BE2C (cell line): Measurements from ENCODE around the gene NUP85.
A peak's percentile ranks its signal among the peaks of the same experiment; 100 is the strongest.

Source experiments
- DNase-seq: peaks from one replicate; pipeline ENCODE4 v3.0.0-alpha.2; 2020
- H3K27me3 ChIP-seq: fragments of 250-450 bp; sonication (Bioruptor Pico); 2 replicates; pipeline ENCODE4 v1.5.1; 2020; ENCODE audit warnings: mild to moderate bottlenecking
- H3K36me3 ChIP-seq: fragments of 250-450 bp; sonication (Bioruptor Pico); 2 replicates; pipeline ENCODE4 v1.5.1; 2020; ENCODE audit warnings: mild to moderate bottlenecking
- H3K4me1 ChIP-seq: fragments of 250-450 bp; sonication (Bioruptor Pico); 2 replicates; pipeline ENCODE4 v1.5.1; 2020
- H3K4me3 ChIP-seq: 2 replicates; pipeline ENCODE4 v1.5.1; 2011; ENCODE audit warnings: low read depth, low read length
- H3K9me3 ChIP-seq: fragments of 250-450 bp; sonication (Bioruptor Pico); 2 replicates; pipeline ENCODE4 v1.5.1; 2020
- CTCF ChIP-seq: IDR thresholded peaks from 2 replicates; pipeline ENCODE4 v1.5.1; 2012; ENCODE audit warnings: mild to moderate bottlenecking, low read depth, low read length

NUP85 gene

GRCh38 chr17:75181608-75182318, 23.7 kb upstream of the NUP85 start:
- DNase-seq, result no peak
- no peaks in the 10 kb centered on the region for H3K4me1 ChIP-seq
- H3K27me3 ChIP-seq, result no peaks in the 10 kb centered on the region
- H3K9me3 ChIP-seq, result no peaks in the 10 kb centered on the region
- H3K36me3 ChIP-seq, result peaks cover 31% of the 10 kb centered on the region
- H3K4me3 ChIP-seq, result peak overlapping the region; percentile 99
- no peak for TF ChIP-seq CTCF

- no peak for TF ChIP-seq CTCF
- H3K9me3 ChIP-seq, result no peaks in the 10 kb centered on the region
- H3K36me3 ChIP-seq, result peaks cover 28% of the 10 kb centered on the region
- H3K4me1 ChIP-seq, result no peaks in the 10 kb centered on the region
- peak overlapping the region; percentile 99 for H3K4me3 ChIP-seq
- H3K27me3 ChIP-seq, result no peaks in the 10 kb centered on the region
- DNase-seq, result no peak
Observed at GRCh38 chr17:75182319-75182568, 23.2 kb upstream of the NUP85 start.

GRCh38 chr17:75182569-75183436, 22.7 kb upstream of the NUP85 start, which contains the start of gene SUMO2:
Gene SUMO2, minus strand, starts transcription at chr17:75182959. Its CDS starts 125 bp downstream, at chr17:75182834.
- Histone ChIP-seq H3K27me3 (no peaks in the 10 kb centered on the region), H3K4me1 (no peaks in the 10 kb centered on the region), H3K4me3 (peak within 1 kb of the TSS; percentile 99), H3K36me3 (peaks cover 25% of the 10 kb centered on the region), H3K9me3 (no peaks in the 10 kb centered on the region)
- peak; percentile 9; the same call in 1 of the 2 replicates for TF ChIP-seq CTCF
- DNase-seq, result peak; percentile 97

GRCh38 chr17:75183999-75184884, 21.2 kb upstream of the NUP85 start:
- H3K4me1 ChIP-seq, result no peaks in the 10 kb centered on the region
- TF ChIP-seq CTCF, result no peak
- no peak for DNase-seq
- H3K27me3 ChIP-seq, result no peaks in the 10 kb centered on the region
- H3K9me3 ChIP-seq, result no peaks in the 10 kb centered on the region
- H3K4me3 ChIP-seq, result no peak overlapping the region
- peaks cover 17% of the 10 kb centered on the region for H3K36me3 ChIP-seq

GRCh38 chr17:75188614-75189013, 16.9 kb upstream of the NUP85 start:
- no peak for TF ChIP-seq CTCF
- DNase-seq, result no peak

More at GRCh38 chr17:75188614-75189013, 16.9 kb upstream of the NUP85 start:
- no peaks in the 10 kb centered on the region for H3K36me3 ChIP-seq
- no peaks in the 10 kb centered on the region; the same call in 1 of the 2 replicates for H3K9me3 ChIP-seq
- no peaks in the 10 kb centered on the region for H3K27me3 ChIP-seq
- no peaks in the 10 kb centered on the region for H3K4me1 ChIP-seq
- no peak overlapping the region for H3K4me3 ChIP-seq
